ENCODE measurements around the gene CD300LG.

DNA sequence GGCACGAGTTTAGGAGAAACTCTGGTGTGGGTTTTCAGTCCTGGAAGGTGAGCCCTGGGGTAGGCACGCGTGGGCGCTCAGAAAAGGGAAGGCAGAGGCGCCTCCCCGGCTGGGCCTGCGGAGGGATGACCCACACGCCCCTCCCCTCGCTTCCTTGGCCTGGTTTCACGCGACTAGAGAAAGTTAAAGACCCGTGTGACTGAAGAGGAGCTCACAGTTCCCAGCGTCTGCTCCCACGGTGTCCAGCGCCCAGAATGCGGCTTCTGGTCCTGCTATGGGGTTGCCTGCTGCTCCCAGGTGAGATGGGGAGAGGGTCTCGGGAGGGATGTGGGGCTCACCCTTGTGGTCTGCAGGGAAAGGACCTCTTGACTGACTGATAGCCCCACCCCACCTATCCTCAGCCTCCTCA lies at the start of gene CD300LG:
- TF ChIP-seq, protein P1, sequence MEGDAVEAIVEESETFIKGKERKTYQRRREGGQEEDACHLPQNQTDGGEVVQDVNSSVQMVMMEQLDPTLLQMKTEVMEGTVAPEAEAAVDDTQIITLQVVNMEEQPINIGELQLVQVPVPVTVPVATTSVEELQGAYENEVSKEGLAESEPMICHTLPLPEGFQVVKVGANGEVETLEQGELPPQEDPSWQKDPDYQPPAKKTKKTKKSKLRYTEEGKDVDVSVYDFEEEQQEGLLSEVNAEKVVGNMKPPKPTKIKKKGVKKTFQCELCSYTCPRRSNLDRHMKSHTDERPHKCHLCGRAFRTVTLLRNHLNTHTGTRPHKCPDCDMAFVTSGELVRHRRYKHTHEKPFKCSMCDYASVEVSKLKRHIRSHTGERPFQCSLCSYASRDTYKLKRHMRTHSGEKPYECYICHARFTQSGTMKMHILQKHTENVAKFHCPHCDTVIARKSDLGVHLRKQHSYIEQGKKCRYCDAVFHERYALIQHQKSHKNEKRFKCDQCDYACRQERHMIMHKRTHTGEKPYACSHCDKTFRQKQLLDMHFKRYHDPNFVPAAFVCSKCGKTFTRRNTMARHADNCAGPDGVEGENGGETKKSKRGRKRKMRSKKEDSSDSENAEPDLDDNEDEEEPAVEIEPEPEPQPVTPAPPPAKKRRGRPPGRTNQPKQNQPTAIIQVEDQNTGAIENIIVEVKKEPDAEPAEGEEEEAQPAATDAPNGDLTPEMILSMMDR (IDR thresholded peaks at IDR 0.05; ENCODE audit: insufficient read depth, low read length, poor library complexity, severe bottlenecking), result no peak
- TF ChIP-seq EZH2phosphoT487 (conservative IDR thresholded peaks at IDR 0.05; ENCODE audit: low read length), result no peak
